Activated naive CD8-positive, alpha-beta T cell treated with anti-CD3 and anti-CD28 coated beads, Interleukin-2, amount 50 U/mL, for 24 hours (primary cell): ENCODE measurements around the gene KCNIP3.

Experiments
- ATAC-seq: fragments of 150-1000 bp; cut with Tn5 transposase; one replicate; pipeline ENCODE4 v1.10.0; 2021
- DNase-seq: peaks from one replicate; pipeline ENCODE4 v3.0.0; 2021
- H3K27ac Mint-ChIP-seq: one replicate; pipeline ENCODE4 v1.8.0; 2021; ENCODE audit warnings: mild to moderate bottlenecking, mixed read lengths
- H3K27me3 Mint-ChIP-seq: one replicate; pipeline ENCODE4 v1.8.0; 2021; ENCODE audit warnings: mixed read lengths
- H3K36me3 Mint-ChIP-seq: one replicate; pipeline ENCODE4 v1.8.0; 2021; ENCODE audit warnings: low read depth, mixed read lengths
- H3K4me1 Mint-ChIP-seq: one replicate; pipeline ENCODE4 v1.8.0; 2021; ENCODE audit warnings: mixed read lengths
- H3K4me3 Mint-ChIP-seq: one replicate; pipeline ENCODE4 v1.8.0; 2021; ENCODE audit warnings: mild to moderate bottlenecking, moderate library complexity, mixed read lengths
- H3K9me3 Mint-ChIP-seq: one replicate; pipeline ENCODE4 v1.8.0; 2021; ENCODE audit warnings: mixed read lengths

The KCNIP3 gene

DNA sequence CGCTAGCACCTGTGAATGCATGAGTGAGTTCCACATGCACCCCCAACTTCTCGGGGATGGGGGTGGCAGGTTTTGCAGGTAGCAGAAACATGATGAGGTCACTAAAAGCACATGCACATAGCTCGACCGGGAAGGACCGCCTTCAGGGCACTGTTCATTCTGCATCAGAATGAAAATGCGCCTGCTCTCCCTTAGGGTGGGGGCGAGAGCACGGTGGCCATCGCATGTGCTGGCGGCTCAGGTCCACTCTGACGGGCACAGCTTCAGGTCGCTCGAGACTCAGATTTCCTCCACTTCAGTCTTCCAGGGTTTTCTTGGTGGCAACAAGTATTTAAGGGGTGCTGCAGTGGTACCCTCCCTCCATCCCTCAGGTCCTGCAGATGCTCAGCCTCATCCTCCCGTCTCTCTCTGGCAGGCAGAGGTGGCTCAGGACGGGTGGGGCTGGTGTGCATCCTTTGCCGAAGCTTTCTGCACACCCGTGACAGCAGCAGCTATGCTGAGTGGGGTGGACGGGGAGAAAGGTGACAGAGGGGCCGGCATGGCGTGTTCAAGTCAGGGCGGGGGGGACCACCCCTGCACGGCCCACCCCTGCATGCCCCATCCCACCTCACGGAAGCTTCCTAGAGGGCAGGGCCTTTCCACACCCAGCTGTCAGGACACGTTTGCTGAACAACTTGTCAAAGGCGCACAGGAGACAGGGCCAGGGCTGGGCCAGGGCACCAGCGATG is 14.8 kb downstream of the KCNIP3 start:
- Mint-ChIP-seq H3K4me3 (no peak overlapping the region), H3K27me3 (no peaks in the 10 kb centered on the region), H3K27ac (no peak overlapping the region), H3K9me3 (no peaks in the 10 kb centered on the region), H3K4me1 (no peaks in the 10 kb centered on the region), H3K36me3 (no peaks in the 10 kb centered on the region)
- no peak for DNase-seq
- ATAC-seq = no peak

DNA sequence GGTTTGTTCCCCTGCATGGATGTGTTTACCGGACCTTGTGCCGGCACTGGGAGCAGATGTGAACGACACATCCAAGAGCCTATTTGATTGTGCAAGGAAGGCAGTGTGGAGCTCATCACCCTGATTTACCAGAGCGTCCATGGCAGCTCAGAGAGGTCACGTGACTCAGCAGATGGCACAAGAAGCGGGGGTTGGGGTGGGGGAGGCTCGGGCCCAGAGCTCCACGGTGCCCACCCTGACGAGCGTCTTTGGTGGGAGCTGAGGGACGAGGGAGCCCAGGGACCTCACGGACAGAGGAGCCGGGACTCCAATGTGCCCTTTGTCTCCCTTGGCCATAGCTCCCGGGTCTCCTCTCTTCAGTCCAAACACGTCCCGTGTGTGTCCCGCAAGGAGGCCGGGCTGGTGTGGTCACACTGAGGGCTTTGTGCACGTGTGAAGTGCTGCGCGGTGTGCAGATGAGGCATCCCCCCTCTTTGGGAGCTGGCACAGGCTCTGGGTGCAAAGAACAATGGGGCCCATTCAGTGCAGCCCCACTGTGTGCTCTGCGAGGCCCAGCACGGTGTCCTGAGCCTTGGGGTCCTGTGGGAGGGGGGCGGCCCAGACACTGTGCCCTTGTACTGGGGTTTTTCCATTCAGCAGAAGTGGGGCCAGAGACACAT is 15.5 kb downstream of the KCNIP3 start:
- Mint-ChIP-seq H3K36me3 (no peaks in the 10 kb centered on the region), H3K9me3 (no peaks in the 10 kb centered on the region), H3K4me3 (no peak overlapping the region), H3K27ac (no peak overlapping the region), H3K27me3 (no peaks in the 10 kb centered on the region), H3K4me1 (no peaks in the 10 kb centered on the region)
- ATAC-seq = no peak
- DNase-seq = no peak

DNA sequence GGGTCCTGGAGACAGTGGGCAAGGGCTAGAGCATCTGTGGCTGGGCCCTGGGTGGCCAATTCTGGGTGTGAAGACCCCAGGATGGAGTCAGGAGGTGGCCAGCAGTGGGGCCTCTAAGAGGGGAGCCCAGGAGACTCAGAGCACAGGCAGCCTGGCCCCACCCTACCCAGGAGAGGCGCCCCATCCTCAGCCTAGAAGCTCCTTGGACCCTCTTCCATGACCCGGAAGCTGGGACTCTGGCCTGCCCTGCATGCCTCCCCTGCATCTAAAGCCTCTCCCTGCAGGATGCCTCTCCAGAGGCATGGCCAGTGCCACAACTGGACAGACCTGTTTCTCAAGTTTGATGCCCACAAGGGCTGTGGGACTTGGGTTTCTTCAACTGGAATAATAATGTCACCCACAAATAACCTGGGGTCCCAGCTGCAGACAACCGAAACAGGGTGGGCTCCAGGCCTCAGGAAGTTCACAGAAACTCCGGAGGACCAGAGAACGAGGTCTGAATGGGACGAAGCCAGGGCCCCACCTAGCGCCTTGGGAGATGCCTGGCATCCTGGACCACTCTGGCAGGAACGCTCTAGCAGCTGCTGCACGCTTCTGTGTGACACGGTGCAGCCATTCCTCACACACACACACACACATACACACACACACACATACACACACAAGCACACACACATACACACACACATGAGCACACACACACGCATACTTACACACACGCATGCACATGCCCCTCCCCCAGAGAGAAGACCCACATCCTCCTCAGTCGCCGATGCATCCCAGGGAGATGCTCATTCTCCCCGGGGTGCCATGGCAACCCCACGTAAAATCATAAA is 16.4 kb downstream of the KCNIP3 start:
- DNase-seq (no peak), ATAC-seq (no peak)
- Mint-ChIP-seq H3K4me3 (no peak overlapping the region), H3K4me1 (no peaks in the 10 kb centered on the region), H3K27me3 (no peaks in the 10 kb centered on the region), H3K36me3 (no peaks in the 10 kb centered on the region), H3K9me3 (no peaks in the 10 kb centered on the region), H3K27ac (no peak overlapping the region)

DNA sequence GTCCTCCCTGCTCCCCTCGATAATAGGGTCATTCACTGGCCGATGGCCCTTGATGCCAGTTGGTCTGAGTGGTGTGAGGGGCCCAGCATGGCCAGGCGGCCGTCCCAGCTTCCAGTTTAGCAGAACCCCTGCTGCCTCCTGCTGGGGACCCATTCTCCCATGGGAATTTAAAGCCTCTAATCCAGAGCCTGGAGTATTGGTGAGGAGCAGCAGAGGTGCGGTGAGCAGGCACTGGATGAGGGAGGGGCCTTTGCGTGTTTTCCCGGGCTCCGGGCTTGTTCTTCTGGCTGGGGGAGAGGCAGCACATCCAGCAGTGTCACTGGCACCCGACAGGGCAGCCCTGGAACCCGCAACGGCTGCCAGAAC is 17.4 kb downstream of the KCNIP3 start:
- no peaks in the 10 kb centered on the region for H3K9me3 Mint-ChIP-seq
- no peaks in the 10 kb centered on the region for H3K4me1 Mint-ChIP-seq
- H3K27me3 Mint-ChIP-seq = no peaks in the 10 kb centered on the region
- H3K4me3 Mint-ChIP-seq = no peak overlapping the region
- ATAC-seq = no peak
- H3K36me3 Mint-ChIP-seq = no peaks in the 10 kb centered on the region
- no peak overlapping the region for H3K27ac Mint-ChIP-seq
- DNase-seq = no peak

DNA sequence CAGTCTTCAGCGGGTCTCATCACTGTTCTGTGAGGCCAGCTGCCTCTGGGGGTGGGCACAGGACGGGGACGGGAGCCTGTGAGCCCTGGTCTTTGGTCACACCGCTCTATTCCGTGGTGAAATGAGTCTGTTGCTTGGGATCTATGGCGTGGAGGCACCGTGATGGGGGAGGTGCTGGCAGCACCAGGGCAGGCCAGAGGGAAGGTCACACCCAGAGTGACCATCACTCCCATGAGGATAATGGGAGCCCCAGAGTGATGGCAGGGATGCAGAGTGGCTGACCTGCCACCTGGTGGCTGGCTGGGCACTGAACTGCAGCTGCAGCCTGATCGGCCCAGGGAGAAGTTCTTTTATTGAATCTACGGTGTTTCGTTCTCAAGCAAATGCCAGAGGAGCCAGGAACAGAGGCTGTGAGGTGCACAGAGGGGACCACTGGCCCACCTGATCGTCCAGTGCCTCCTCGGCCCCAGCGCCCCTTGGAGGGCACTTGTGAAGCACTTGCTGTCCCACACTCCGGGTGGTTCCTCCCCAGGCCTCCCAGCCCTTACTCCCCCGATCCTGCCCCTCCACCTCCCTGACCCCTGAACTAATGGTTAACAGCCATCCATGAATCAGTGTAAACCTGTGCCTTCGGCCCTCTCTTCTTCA is 17.9 kb downstream of the KCNIP3 start:
- Mint-ChIP-seq H3K9me3 (no peaks in the 10 kb centered on the region), H3K4me1 (no peaks in the 10 kb centered on the region), H3K36me3 (no peaks in the 10 kb centered on the region), H3K27me3 (no peaks in the 10 kb centered on the region), H3K27ac (no peak overlapping the region), H3K4me3 (no peak overlapping the region)
- ATAC-seq (no peak), DNase-seq (peak; percentile 3)

DNA sequence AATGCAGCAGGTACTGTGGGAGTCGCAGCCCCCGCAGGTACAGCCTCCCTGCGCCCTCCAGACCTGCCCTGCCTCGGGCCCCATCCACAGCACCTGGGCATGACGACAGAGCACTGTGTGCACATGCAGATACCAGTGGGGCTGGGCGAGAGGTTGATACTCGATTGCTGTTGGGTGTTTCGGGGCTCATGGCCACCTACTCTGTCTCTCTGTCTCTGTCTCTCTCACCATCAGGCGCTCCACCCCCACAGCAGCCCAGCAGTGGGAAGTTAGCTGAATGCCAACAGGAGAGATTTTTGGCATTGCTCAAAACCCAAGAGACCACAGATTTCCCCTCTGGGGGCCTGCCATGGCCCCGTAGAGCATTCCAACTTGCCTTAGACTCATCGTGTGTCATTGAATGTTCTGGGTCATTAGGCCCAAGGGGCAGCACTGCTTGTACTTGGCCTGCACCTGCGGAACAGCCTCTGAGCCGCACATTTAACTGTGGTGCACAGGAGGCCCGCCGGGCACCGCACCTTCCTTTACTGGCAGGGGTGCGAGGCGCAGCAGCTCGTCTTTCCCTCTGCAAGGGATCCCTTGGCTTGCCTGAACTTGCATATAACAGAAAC is 18.8 kb downstream of the KCNIP3 start:
- H3K27ac Mint-ChIP-seq = no peak overlapping the region
- H3K27me3 Mint-ChIP-seq = no peaks in the 10 kb centered on the region
- H3K4me3 Mint-ChIP-seq = no peak overlapping the region
- no peaks in the 10 kb centered on the region for H3K9me3 Mint-ChIP-seq
- ATAC-seq (no peak), DNase-seq (no peak)
- H3K4me1 Mint-ChIP-seq = no peaks in the 10 kb centered on the region
- no peaks in the 10 kb centered on the region for H3K36me3 Mint-ChIP-seq

- no peak overlapping the region for H3K27ac Mint-ChIP-seq
- H3K36me3 Mint-ChIP-seq = no peaks in the 10 kb centered on the region
Observed at GRCh38 chr2:95316466-95317122, 19.4 kb downstream of the KCNIP3 start.

DNA sequence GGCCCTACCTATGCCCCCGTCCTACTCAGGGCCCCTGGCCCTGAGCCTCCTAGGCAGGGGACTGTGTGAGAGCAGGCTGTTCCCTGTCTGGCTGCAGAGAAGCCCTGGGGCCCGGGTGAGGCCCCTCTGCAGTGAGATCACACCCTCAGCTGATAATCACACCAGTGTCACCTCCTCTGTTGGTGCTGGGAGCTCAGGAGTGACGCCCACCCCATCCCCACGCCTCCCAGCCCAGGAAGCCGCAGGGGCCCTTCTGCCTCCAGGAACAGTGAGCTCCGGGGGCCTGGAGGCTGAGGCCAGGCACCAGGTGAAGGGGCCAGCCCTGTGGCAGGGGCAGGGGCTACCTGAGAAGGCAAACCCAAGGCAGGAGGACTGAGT is 20.0 kb downstream of the KCNIP3 start:
- Mint-ChIP-seq H3K4me3 (no peak overlapping the region), H3K27me3 (no peaks in the 10 kb centered on the region), H3K4me1 (no peaks in the 10 kb centered on the region), H3K9me3 (no peaks in the 10 kb centered on the region), H3K27ac (no peak overlapping the region), H3K36me3 (no peaks in the 10 kb centered on the region)
- no peak for ATAC-seq
- DNase-seq = no peak

More at GRCh38 chr2:95316466-95317122, 19.4 kb downstream of the KCNIP3 start:
- no peak overlapping the region for H3K4me3 Mint-ChIP-seq
- H3K4me1 Mint-ChIP-seq = no peaks in the 10 kb centered on the region
- no peak for DNase-seq
- ATAC-seq = no peak
- H3K9me3 Mint-ChIP-seq = no peaks in the 10 kb centered on the region
- no peaks in the 10 kb centered on the region for H3K27me3 Mint-ChIP-seq

GRCh38 chr2:95317665-95318425 is 20.7 kb downstream of the KCNIP3 start:
- no peak for ATAC-seq
- Mint-ChIP-seq H3K27ac (no peak overlapping the region), H3K4me1 (no peaks in the 10 kb centered on the region), H3K27me3 (no peaks in the 10 kb centered on the region), H3K36me3 (no peaks in the 10 kb centered on the region), H3K4me3 (no peak overlapping the region), H3K9me3 (no peaks in the 10 kb centered on the region)
- DNase-seq = no peak

- DNase-seq (no peak), ATAC-seq (no peak)
- Mint-ChIP-seq H3K4me3 (no peak overlapping the region), H3K36me3 (no peaks in the 10 kb centered on the region), H3K27ac (no peak overlapping the region), H3K27me3 (no peaks in the 10 kb centered on the region), H3K4me1 (no peaks in the 10 kb centered on the region), H3K9me3 (no peaks in the 10 kb centered on the region)
Observed at GRCh38 chr2:95318431-95319220, 21.5 kb downstream of the KCNIP3 start.

- H3K4me3 Mint-ChIP-seq = no peak overlapping the region
- no peak overlapping the region for H3K27ac Mint-ChIP-seq
- DNase-seq = no peak
- H3K36me3 Mint-ChIP-seq = no peaks in the 10 kb centered on the region
- no peaks in the 10 kb centered on the region for H3K9me3 Mint-ChIP-seq
- H3K4me1 Mint-ChIP-seq = no peaks in the 10 kb centered on the region
- no peaks in the 10 kb centered on the region for H3K27me3 Mint-ChIP-seq
- no peak for ATAC-seq
Observed at GRCh38 chr2:95319481-95320343, 22.6 kb downstream of the KCNIP3 start.

DNA sequence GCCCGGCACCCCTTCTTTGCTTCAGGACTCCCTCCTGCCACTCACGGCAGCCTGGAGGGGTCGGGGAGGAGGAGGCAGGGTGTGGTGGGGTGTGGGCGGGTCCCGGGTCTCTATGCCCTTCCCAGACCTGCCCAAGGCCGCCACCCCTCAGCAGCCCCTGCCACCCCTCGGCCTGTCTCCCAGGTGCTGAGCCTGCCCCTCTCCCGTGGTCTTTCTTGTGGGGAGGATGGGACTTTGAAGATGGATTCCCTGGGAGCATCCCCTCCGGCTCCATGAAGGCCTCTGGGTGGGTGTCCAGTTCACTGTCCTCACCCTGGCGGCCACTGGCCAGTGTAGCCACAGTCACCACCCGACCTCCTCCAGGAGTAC is 23.2 kb downstream of the KCNIP3 start:
- no peaks in the 10 kb centered on the region for H3K9me3 Mint-ChIP-seq
- no peak overlapping the region for H3K27ac Mint-ChIP-seq
- H3K4me1 Mint-ChIP-seq = no peaks in the 10 kb centered on the region
- no peaks in the 10 kb centered on the region for H3K27me3 Mint-ChIP-seq
- H3K36me3 Mint-ChIP-seq = no peaks in the 10 kb centered on the region
- H3K4me3 Mint-ChIP-seq = no peak overlapping the region
- DNase-seq (no peak), ATAC-seq (no peak)
